CD4-positive, alpha-beta T cell (primary cell): ENCODE results near the gene TLCD3A. TPM values are rescaled to one million over a fixed set of nuclear protein-coding genes. Genes with fewer than 3 reads are reported as not detected.

Experiments
- ATAC-seq: fragments of 200-7000 bp; cut with Tn5 transposase; one replicate; pipeline ENCODE4 v1.10.0; 2022; ENCODE audit warnings: mild to moderate bottlenecking; ENCODE audit not compliant: poor library complexity
- CTCF ChIA-PET: fragments of 350-600 bp; sonication (Branson Sonifier 250); formaldehyde crosslinking; loops from one replicate; lab custom pipeline; 2021; ENCODE audit warnings: antibody characterized with exemption, inconsistent platforms; lab: Charles Lee
- POLR2A ChIA-PET: fragments of 350-600 bp; sonication (Branson Sonifier 250); formaldehyde crosslinking; loops from one replicate; lab custom pipeline; 2021; ENCODE audit warnings: antibody characterized with exemption, inconsistent platforms; lab: Charles Lee
- DNase-seq, 14 experiments: peaks; one replicate each; pipeline ENCODE4 v3.0.0-alpha.2; 2013 to 2020; ENCODE audit warnings: mixed read lengths in 2 of 14
- H3K27ac ChIP-seq, 2 donors: one replicate each; pipeline versions ENCODE4 v1.5.1 to v1.7.0; 2013; ENCODE audit warnings: low read length in 2 of 2, low read depth in 1 of 2, mild to moderate bottlenecking in 1 of 2
- H3K27me3 ChIP-seq, 2 experiments: 1 replicate in 1 of 2; 2 replicates in 1 of 2; pipeline versions ENCODE4 v1.6.1 to v1.7.0; 2013; ENCODE audit warnings: low read length in 2 of 2, control low read depth in 1 of 2, mild to moderate bottlenecking in 1 of 2, moderate library complexity in 1 of 2; ENCODE audit not compliant: insufficient read depth in 2 of 2, control insufficient read depth in 1 of 2
- H3K36me3 ChIP-seq: one replicate; pipeline ENCODE4 v1.6.1; 2013; ENCODE audit warnings: low read length, control low read depth; ENCODE audit not compliant: insufficient read depth
- H3K4me1 ChIP-seq: one replicate; pipeline ENCODE4 v1.6.1; 2013; ENCODE audit warnings: low read length, control low read depth; ENCODE audit not compliant: insufficient read depth
- H3K4me3 ChIP-seq: one replicate; pipeline ENCODE4 v1.5.1; 2013; ENCODE audit warnings: mild to moderate bottlenecking, low read length, moderate library complexity
- H3K9me3 ChIP-seq, 2 experiments: 1 replicate in 1 of 2; 2 replicates in 1 of 2; pipeline versions ENCODE4 v1.6.1 to v1.7.0; 2013; ENCODE audit warnings: low read length in 2 of 2, mild to moderate bottlenecking in 2 of 2, control low read depth in 1 of 2, moderate library complexity in 1 of 2; ENCODE audit not compliant: control insufficient read depth in 1 of 2, insufficient read depth in 1 of 2
- H3K27ac Mint-ChIP-seq: one replicate; pipeline ENCODE4 v1.8.0; 2020; ENCODE audit warnings: mixed read lengths
- H3K27me3 Mint-ChIP-seq: one replicate; pipeline ENCODE4 v1.8.0; 2021; ENCODE audit warnings: mixed read lengths
- H3K36me3 Mint-ChIP-seq: one replicate; pipeline ENCODE4 v1.8.0; 2021; ENCODE audit warnings: low read depth, mixed read lengths
- H3K4me1 Mint-ChIP-seq: one replicate; pipeline ENCODE4 v1.8.0; 2021; ENCODE audit warnings: low read depth, mixed read lengths
- H3K4me3 Mint-ChIP-seq: one replicate; pipeline ENCODE4 v1.8.0; 2020; ENCODE audit warnings: mild to moderate bottlenecking, mixed read lengths
- H3K9me3 Mint-ChIP-seq: one replicate; pipeline ENCODE4 v1.8.0; 2020; ENCODE audit warnings: mixed read lengths
- CTCF ChIP-seq: fragments of 200-600 bp; IDR thresholded peaks from one replicate; pipeline ENCODE4 v1.8.0; 2022; ENCODE audit warnings: antibody characterized with exemption, mild to moderate bottlenecking
- intact Hi-C, 2 experiments: fragments of 100-400 bp; cut with DNase I in 1 of 2; cut with micrococcal nuclease in 1 of 2; formaldehyde crosslinking; loops; one replicate each; pipeline versions ENCODE4 v1.15.1 to v1.9.0; 2023 to 2025; cut with DNase I, micrococcal nuclease
- total RNA-seq, 174 experiments: library from RNA in 2 of 174; stranded (reverse) in 2 of 174; gene quantifications; one replicate each; pipeline ENCODE4 v1.2.3 and lab custom pipeline; 2021 to 2026

Gene TLCD3A
- total RNA-seq, 2 experiments from 2014 or later, result 0.63 to 0.75 TPM

GRCh38 chr17:704111-704864 is 28.1 kb upstream of the TLCD3A start:
- POLR2A ChIA-PET, result interaction anchor here (1.8 kb wide), 1 partner anchor 11 kb away, joined by 5 read pairs; no protein-coding TSS in a partner anchor
- peaks cover 16% of the 10 kb centered on the region for H3K4me1 Mint-ChIP-seq
- TF ChIP-seq CTCF, result no peak
- H3K4me3 Mint-ChIP-seq, result no peak overlapping the region
- H3K4me3 ChIP-seq, result no peak overlapping the region
- no peak for ATAC-seq
- H3K27me3 ChIP-seq, result no peaks in the 10 kb centered on the region
- no peak for DNase-seq
- intact Hi-C loops, result loop anchor here in 1 of 2 experiments (10.0 kb wide), 1 partner anchor 319 kb away; no protein-coding TSS in a partner anchor
- H3K36me3 Mint-ChIP-seq, result peaks cover 43% of the 10 kb centered on the region
- no peaks in the 10 kb centered on the region for H3K9me3 ChIP-seq
- peaks cover 24% of the 10 kb centered on the region for H3K36me3 ChIP-seq
- H3K27me3 Mint-ChIP-seq, result no peaks in the 10 kb centered on the region
- peak overlapping the region; percentile 42 for H3K27ac Mint-ChIP-seq
- no peak overlapping the region for H3K27ac ChIP-seq
- no peaks in the 10 kb centered on the region for H3K9me3 Mint-ChIP-seq
- CTCF ChIA-PET, result interaction anchor here (0.5 to 1.7 kb wide), 2 partner anchors 24 to 292 kb away, joined by 3 read pairs; no protein-coding TSS in a partner anchor
- peaks cover 2% of the 10 kb centered on the region for H3K4me1 ChIP-seq

- POLR2A ChIA-PET, result interaction anchor here (1.8 kb wide), 1 partner anchor 10 kb away, joined by 5 read pairs; no protein-coding TSS in a partner anchor
- Mint-ChIP-seq H3K4me1 (peaks cover 21% of the 10 kb centered on the region), H3K27me3 (no peaks in the 10 kb centered on the region), H3K36me3 (peaks cover 47% of the 10 kb centered on the region), H3K27ac (no peak overlapping the region), H3K4me3 (no peak overlapping the region), H3K9me3 (no peaks in the 10 kb centered on the region)
- Histone ChIP-seq H3K9me3 (no peaks in the 10 kb centered on the region), H3K27ac (no peak overlapping the region), H3K36me3 (peaks cover 28% of the 10 kb centered on the region), H3K4me1 (peaks cover 2% of the 10 kb centered on the region), H3K27me3 (no peaks in the 10 kb centered on the region), H3K4me3 (no peak overlapping the region)
- TF ChIP-seq CTCF, result no peak
- intact Hi-C loops, result loop anchor here in 1 of 2 experiments (10.0 kb wide), 1 partner anchor 320 kb away; no protein-coding TSS in a partner anchor
- DNase-seq, result no peak
- CTCF ChIA-PET, result interaction anchor here (1.7 kb wide), 1 partner anchor 293 kb away, joined by 3 read pairs; no protein-coding TSS in a partner anchor
- no peak for ATAC-seq
Observed at GRCh38 chr17:705011-705410, 27.4 kb upstream of the TLCD3A start.

GRCh38 chr17:705863-706262 is 26.5 kb upstream of the TLCD3A start:
- no peak overlapping the region for H3K27ac Mint-ChIP-seq
- H3K27me3 Mint-ChIP-seq, result no peaks in the 10 kb centered on the region
- no peaks in the 10 kb centered on the region for H3K9me3 Mint-ChIP-seq
- DNase-seq, result no peak
- H3K36me3 Mint-ChIP-seq, result peaks cover 48% of the 10 kb centered on the region
- H3K4me1 Mint-ChIP-seq, result peaks cover 21% of the 10 kb centered on the region
- Histone ChIP-seq H3K36me3 (peaks cover 33% of the 10 kb centered on the region), H3K4me1 (peaks cover 2% of the 10 kb centered on the region), H3K27me3 (no peaks in the 10 kb centered on the region), H3K27ac (no peak overlapping the region), H3K4me3 (no peak overlapping the region), H3K9me3 (no peaks in the 10 kb centered on the region)
- ChIA-PET POLR2A (interaction anchor here (1.8 kb wide), 1 partner anchor 10 kb away, joined by 5 read pairs; no protein-coding TSS in a partner anchor), CTCF (interaction anchor here (1.4 to 1.7 kb wide), 2 partner anchors 18 to 293 kb away, joined by 3 to 4 read pairs; no protein-coding TSS in a partner anchor)
- intact Hi-C loops, result loop anchor here in 1 of 2 experiments (10.0 kb wide), 1 partner anchor 321 kb away; no protein-coding TSS in a partner anchor
- TF ChIP-seq CTCF, result no peak
- no peak overlapping the region for H3K4me3 Mint-ChIP-seq
- no peak for ATAC-seq
